WTC11 (cell line): ENCODE measurements around the gene TSPAN7. TPM values are rescaled to one million over a fixed set of nuclear protein-coding genes. Genes with fewer than 3 reads are reported as not detected.

Experiments used
- ATAC-seq: fragments of 200-7000 bp; cut with Tn5 transposase; 2 replicates; pipeline ENCODE4 v1.10.0; 2021; ENCODE audit warnings: mild to moderate bottlenecking, moderate library complexity
- CTCF ChIA-PET: fragments of 300-600 bp; sonication (Branson Sonifier 250); formaldehyde crosslinking; loops from one replicate; lab custom pipeline; 2021; ENCODE audit warnings: antibody characterized with exemption; lab: Charles Lee
- POLR2A ChIA-PET: fragments of 350-600 bp; sonication (Branson Sonifier 250); formaldehyde crosslinking; loops from one replicate; lab custom pipeline; 2021; ENCODE audit warnings: antibody characterized with exemption; lab: Charles Lee
- DNase-seq: peaks from one replicate; pipeline ENCODE4 v3.0.0; 2021; ENCODE audit warnings: low spot score
- H3K27ac Mint-ChIP-seq: 2 replicates; pipeline ENCODE4 v1.8.0; 2021; ENCODE audit warnings: mixed read lengths
- H3K27me3 Mint-ChIP-seq: 2 replicates; pipeline ENCODE4 v1.8.0; 2021; ENCODE audit warnings: low read depth, mild to moderate bottlenecking, moderate library complexity, mixed read lengths
- H3K36me3 Mint-ChIP-seq: 2 replicates; pipeline ENCODE4 v1.8.0; 2021; ENCODE audit warnings: mixed read lengths
- H3K4me1 Mint-ChIP-seq: 2 replicates; pipeline ENCODE4 v1.8.0; 2022; ENCODE audit warnings: mixed read lengths
- H3K4me3 Mint-ChIP-seq: 2 replicates; pipeline ENCODE4 v1.8.0; 2021; ENCODE audit warnings: mild to moderate bottlenecking, moderate library complexity, mixed read lengths
- H3K9me3 Mint-ChIP-seq: 2 replicates; pipeline ENCODE4 v1.8.0; 2021; ENCODE audit warnings: mixed read lengths
- ARID4B ChIP-seq: sonication (generic); formaldehyde crosslinking; IDR thresholded peaks from 2 replicates; pipeline ENCODE4 v1.8.0; 2023; ENCODE audit warnings: missing genetic modification reagents, mild to moderate bottlenecking, borderline replicate concordance
- CDX4 ChIP-seq: fragments of 250-450 bp; sonication (Bioruptor Pico); IDR thresholded peaks from 2 replicates; pipeline ENCODE4 v1.9.0; 2021; ENCODE audit warnings: moderate library complexity, mild to moderate bottlenecking, inconsistent platforms, borderline replicate concordance
- FOXJ3 ChIP-seq: sonication (generic); formaldehyde crosslinking; IDR thresholded peaks from 2 replicates; pipeline ENCODE4 v1.9.0; 2021; ENCODE audit warnings: missing genetic modification reagents, mild to moderate bottlenecking, borderline replicate concordance
- HMGXB4 ChIP-seq: sonication (generic); formaldehyde crosslinking; IDR thresholded peaks from 2 replicates; pipeline ENCODE4 v1.8.1; 2023; ENCODE audit warnings: mild to moderate bottlenecking, moderate library complexity, missing genetic modification reagents
- MAX ChIP-seq: sonication (generic); formaldehyde crosslinking; IDR thresholded peaks from 2 replicates; pipeline ENCODE4 v1.8.0; 2022; ENCODE audit warnings: mild to moderate bottlenecking, missing genetic modification reagents
- MXD4 ChIP-seq: fragments of 250-450 bp; sonication (Bioruptor Pico); IDR thresholded peaks from 2 replicates; pipeline ENCODE4 v1.8.0; 2021; ENCODE audit warnings: mild to moderate bottlenecking, moderate library complexity, borderline replicate concordance
- MYBL2 ChIP-seq: sonication (generic); formaldehyde crosslinking; IDR thresholded peaks from 2 replicates; pipeline ENCODE4 v1.8.1; 2023; ENCODE audit warnings: mild to moderate bottlenecking, moderate library complexity, missing genetic modification reagents
- PRDM15 ChIP-seq: sonication (generic); formaldehyde crosslinking; IDR thresholded peaks from 2 replicates; pipeline ENCODE4 v1.8.0; 2022; ENCODE audit warnings: missing genetic modification reagents
- TCF7 ChIP-seq: sonication (generic); formaldehyde crosslinking; IDR thresholded peaks from 2 replicates; pipeline ENCODE4 v1.8.0; 2022; ENCODE audit warnings: mild to moderate bottlenecking, low read depth, missing genetic modification reagents, moderate library complexity
- TEAD4 ChIP-seq: sonication (generic); formaldehyde crosslinking; IDR thresholded peaks from 2 replicates; pipeline ENCODE4 v1.8.0; 2022; ENCODE audit warnings: mild to moderate bottlenecking, missing genetic modification reagents
- ZNF232 ChIP-seq: sonication (generic); formaldehyde crosslinking; IDR thresholded peaks from 2 replicates; pipeline ENCODE4 v1.8.0; 2022; ENCODE audit warnings: mild to moderate bottlenecking, missing genetic modification reagents
- ZNF396 ChIP-seq: fragments of 250-450 bp; sonication (Bioruptor Pico); IDR thresholded peaks from 2 replicates; pipeline ENCODE4 v1.8.0; 2021; ENCODE audit warnings: mild to moderate bottlenecking, moderate library complexity, borderline replicate concordance
- ZSCAN18 ChIP-seq: fragments of 250-450 bp; sonication (Bioruptor Pico); IDR thresholded peaks from 2 replicates; pipeline ENCODE4 v2.1.2; 2022; ENCODE audit warnings: mild to moderate bottlenecking, moderate library complexity
- total RNA-seq: library from RNA; stranded (reverse); gene quantifications from 3 replicates; pipeline ENCODE4 v1.2.3, GENCODE V29; 2021

TSPAN7 gene
- total RNA-seq, 1 experiment from 2014 or later = 10.8 TPM

GRCh38 chrX:38632516-38632915 lies 71.2 kb downstream of the TSPAN7 start:
- Mint-ChIP-seq H3K4me3 (no peak overlapping the region), H3K36me3 (no peaks in the 10 kb centered on the region), H3K27me3 (no peaks in the 10 kb centered on the region), H3K4me1 (peaks cover 13% of the 10 kb centered on the region), H3K27ac (no peak overlapping the region), H3K9me3 (no peaks in the 10 kb centered on the region)
- ChIA-PET POLR2A (no interaction called here), CTCF (no interaction called here)
- ATAC-seq (no peak), DNase-seq (no peak)
- TF ChIP-seq CDX4 (CRISPR knock-in tag) (no peak), TCF7 (CRISPR knock-in tag) (no peak), HMGXB4 (CRISPR knock-in tag) (no peak), TEAD4 (CRISPR knock-in tag) (no peak), MYBL2 (CRISPR knock-in tag) (no peak), PRDM15 (CRISPR knock-in tag) (no peak), MAX (CRISPR knock-in tag) (no peak), ZNF232 (CRISPR knock-in tag) (no peak), ZNF396 (CRISPR knock-in tag) (no peak), MXD4 (CRISPR knock-in tag) (no peak), ARID4B (CRISPR knock-in tag) (no peak)

GRCh38 chrX:38634665-38635064 lies 73.3 kb downstream of the TSPAN7 start:
- Mint-ChIP-seq H3K27me3 (no peaks in the 10 kb centered on the region), H3K27ac (no peak overlapping the region), H3K36me3 (no peaks in the 10 kb centered on the region), H3K4me3 (no peak overlapping the region), H3K9me3 (no peaks in the 10 kb centered on the region), H3K4me1 (peaks cover 13% of the 10 kb centered on the region)
- ATAC-seq (no peak), DNase-seq (no peak)
- ChIA-PET CTCF (no interaction called here), POLR2A (no interaction called here)
- no peak for TF ChIP-seq ZSCAN18 (CRISPR knock-in tag)
- no peak for TF ChIP-seq FOXJ3 (CRISPR knock-in tag)
- TF ChIP-seq, all 79 proteins: peak for 0
